Activated effector memory CD4-positive, alpha-beta T cell treated with Interleukin-2 at 50 U/mL for 16 hours (primary cell): ENCODE data around the gene OR8A1.

ENCODE experiments used
- DNase-seq: peaks from one replicate; pipeline ENCODE4 v3.0.0-alpha.2; 2020

Gene OR8A1

DNA sequence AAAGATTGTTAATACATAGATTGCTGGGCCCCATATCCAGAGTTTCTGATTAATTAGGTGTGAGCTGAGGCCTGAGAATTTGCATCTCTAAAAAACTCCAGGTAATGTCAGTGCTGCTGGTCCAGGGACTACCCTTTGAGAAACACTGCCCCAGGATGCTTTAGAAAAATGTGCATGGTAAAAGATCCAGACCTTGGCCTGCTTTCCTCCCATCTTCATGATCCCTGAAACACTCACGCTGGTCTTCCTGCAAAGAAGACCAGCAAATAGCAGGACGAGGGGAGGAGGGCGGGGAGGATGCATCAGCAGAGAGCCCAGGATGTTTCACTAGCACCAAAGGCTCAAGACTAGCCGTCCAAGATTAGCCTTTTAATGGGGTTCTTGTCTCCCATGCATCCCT is at the start of gene OR8A1:
Gene OR8A1, plus strand, starts transcription at position 301 of the 400 bp plus-strand sequence. CDS start 123 bp downstream, outside the sequence.
- DNase-seq: no peak

DNA sequence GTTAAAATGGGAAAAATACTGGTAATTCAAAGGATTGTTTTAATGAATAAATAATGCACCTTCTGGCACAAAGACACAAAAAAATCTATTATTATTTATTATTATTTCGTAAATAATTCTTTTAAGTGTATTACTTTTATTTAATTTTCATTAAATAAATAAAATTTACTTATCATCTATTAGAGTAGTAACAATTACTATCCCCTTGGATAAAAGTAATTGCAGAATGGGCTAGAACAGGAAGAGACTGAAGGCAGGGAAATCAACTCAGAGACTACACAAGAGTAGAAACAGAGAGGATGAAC is 49.3 kb upstream of the OR8A1 start:
- no peak for DNase-seq

DNA sequence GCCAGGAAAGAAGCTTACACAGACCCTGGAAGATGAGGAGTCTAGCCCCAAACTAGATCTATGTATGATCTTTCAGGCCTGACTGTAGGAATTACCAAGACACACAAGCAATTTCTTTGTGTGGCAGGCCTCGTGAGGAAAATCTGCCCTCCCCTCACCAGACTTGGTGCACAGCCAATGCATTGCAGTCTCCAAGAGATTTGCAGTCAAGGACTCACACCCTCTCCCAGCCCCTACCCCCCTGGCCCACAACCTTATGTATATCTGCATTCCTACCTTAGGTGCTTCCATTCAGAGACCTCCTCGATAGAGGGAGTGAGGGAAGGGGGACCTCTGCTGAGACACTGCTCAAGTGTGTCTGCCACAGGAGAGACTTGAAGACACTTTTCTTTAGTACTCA is 36.2 kb upstream of the OR8A1 start:
- DNase-seq: no peak

GRCh38 chr11:124534051-124534450 is 35.7 kb upstream of the OR8A1 start:
- no peak for DNase-seq

DNA sequence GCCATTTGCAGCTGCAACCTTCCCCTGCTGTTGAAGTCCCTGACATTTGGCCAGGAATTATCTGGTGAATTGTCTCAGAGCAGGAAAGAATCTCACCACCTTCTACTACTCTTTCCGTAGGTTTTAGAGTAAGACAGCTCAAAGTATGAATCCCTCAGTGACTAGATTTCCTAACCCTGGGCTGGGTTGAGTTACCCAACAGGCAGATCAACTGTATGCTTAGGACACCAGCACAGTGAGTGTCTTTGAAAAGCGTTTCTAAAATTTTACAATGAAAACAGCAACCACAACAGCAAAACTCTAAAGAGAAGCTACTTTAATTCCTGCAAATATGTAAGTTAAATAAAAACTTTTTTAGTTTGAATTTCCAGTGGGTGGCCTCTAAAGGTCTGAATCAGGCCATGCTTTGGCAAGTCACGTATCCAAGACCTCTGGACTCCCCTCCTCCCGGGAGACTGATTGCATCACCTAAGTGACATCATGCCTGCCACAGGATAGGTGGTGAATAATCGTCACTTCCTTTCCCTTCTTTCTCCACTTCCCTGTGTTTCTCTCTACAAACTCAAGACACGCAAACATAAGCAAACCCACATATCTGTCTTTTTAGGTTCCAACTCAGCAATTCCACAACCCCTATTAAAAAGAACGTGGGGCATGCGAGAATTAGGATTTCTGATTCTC is 34.1 kb upstream of the OR8A1 start:
- no peak for DNase-seq

DNA sequence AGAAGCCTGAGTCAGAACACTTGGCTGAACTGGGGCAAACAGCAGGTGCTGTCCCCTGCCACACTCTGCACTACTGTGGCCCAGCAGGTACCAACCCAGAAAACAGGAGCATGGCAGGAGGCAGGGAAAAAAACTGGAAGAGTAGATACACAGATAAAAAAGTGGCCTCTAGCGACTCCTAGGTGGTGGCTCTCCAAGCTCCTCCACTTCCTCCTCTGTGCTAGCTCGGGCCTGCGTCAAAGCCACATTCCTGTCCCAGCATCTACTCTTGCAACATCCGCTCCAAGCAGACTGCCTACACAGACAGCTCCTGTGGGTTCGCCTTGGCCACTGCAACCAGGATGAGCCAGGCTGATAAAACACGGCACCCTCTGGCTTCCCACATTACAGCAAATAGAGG is 33.3 kb upstream of the OR8A1 start:
- no peak for DNase-seq

DNA sequence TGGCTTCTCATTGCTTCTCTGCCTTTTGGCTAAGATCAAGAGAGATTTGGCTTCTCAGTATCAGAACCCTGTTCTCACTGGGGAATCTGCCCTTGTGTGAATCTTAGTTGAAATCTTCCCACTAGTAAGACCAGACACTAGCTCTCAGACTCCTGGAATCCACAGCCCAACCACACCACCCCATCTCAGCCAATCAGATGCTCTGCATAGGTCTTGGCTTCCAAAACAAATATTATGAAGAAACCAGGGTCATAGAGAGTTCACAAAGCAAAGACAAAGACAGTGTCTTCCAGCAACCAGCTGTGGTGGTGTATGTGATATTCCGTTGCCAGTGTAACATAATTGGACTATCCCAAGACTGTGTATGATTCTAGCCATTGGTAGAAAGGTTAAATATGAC is 31.8 kb upstream of the OR8A1 start:
- DNase-seq: no peak

- DNase-seq: no peak
Observed at GRCh38 chr11:124541204-124541603, 28.6 kb upstream of the OR8A1 start.

DNA sequence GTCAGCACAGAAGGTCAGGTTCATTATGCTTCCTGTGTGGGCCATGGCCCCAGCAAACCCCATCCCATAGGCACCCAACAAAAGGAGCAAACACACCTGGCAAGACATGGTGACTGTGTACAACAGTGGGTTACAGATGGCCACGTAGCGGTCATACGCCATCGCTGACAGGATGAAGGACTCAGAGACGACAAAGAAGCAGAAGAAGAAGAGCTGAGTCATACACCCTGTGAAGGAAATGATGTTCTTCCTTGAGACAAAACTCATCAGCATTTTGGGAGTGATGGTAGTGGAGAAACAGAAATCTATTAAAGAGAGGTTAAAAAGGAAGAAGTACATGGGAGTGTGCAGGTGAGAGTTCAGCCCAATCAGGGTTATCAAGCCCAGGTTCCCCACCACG is 26.7 kb upstream of the OR8A1 start:
- no peak for DNase-seq

GRCh38 chr11:124543554-124543953 is 26.2 kb upstream of the OR8A1 start, which contains the start of gene OR8B12:
TSS of gene OR8B12 (minus strand) at chr11:124543654. CDS start at chr11:124543654, 0 bp downstream.
- no peak for DNase-seq

- DNase-seq: no peak
Observed at GRCh38 chr11:124551189-124551588, 18.6 kb upstream of the OR8A1 start.

GRCh38 chr11:124551987-124552386 is 17.8 kb upstream of the OR8A1 start:
- DNase-seq: no peak

DNA sequence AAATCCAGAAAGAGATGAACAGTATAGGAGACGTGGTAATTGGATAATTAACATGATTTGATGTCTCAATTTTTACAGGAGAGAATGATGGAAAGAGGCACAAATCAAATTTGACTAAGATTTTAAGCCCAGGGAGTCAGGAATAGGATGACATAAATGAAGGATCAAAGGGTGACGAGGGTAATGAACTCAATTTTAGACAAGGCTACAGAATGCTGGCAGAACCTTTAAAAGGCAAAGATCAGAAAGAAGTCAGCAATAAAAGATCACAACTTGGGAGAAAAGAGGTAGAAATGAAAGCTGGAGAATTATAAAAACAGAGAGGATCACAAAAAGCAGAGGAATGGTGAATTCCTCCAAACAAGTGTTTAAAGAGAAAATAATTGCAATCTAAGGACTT is 13.0 kb upstream of the OR8A1 start:
- no peak for DNase-seq

DNA sequence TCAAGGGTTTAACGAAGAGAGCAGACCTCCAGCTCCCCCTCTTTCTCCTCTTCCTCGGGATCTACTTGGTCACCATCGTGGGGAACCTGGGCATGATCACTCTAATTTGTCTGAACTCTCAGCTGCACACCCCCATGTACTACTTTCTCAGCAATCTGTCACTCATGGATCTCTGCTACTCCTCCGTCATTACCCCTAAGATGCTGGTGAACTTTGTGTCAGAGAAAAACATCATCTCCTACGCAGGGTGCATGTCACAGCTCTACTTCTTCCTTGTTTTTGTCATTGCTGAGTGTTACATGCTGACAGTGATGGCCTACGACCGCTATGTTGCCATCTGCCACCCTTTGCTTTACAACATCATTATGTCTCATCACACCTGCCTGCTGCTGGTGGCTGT is 363 bp downstream of the OR8A1 start:
- DNase-seq: no peak

DNA sequence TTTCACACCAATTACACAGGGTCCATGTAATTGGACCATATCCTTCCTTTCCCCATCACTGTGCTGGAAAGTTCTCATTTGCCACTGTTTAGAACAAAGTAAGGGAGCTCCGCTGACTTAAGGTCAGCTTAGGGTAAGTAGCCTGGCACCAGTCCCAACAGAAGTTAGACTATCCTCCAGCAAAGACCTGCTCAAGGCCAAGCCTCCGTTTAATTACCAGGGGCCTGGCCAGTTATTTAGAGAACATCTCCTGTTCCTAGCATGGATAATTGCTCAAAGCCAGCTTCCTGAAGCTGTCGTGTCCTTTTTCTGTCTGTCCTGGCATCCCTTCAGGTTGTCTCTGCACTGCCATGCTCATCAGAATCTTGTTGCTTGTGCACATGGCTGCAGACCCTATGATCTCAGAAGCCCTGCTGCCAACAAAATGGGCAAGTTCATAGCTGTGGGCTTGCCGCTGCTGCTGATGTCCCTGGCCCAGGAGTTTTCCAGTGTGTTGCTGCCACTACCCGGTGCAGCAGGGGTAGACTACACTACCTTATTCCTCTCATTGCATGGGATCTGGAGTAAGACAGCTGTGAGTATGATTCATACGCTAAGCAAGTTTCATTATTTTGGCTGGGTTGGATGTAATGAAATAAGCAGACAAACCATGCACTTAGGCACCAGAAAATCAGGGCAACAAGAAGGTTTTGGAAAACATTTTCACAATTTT is 8.1 kb downstream of the OR8A1 start:
- DNase-seq: no peak

DNA sequence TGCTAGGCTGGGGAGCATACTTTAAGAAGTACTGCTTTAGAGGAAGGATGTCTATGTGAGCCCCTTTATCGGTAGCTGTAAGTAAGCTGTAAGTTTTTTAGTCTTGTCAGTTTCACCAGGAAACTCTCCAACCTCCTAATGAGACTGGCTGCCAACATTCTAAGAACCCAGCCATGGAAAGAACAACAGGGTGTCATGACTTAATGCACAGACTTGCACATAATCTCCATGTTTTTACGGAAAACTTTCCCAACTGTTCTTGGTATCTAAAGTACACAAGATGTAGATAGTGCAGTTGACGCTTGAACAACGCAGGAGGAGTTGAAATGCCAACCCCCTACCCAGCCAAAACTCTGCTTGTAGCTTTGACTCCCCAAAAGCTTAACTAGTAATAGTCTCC is 9.0 kb downstream of the OR8A1 start:
- no peak for DNase-seq

GRCh38 chr11:124581817-124582216 is 12.0 kb downstream of the OR8A1 start:
- DNase-seq: no peak

GRCh38 chr11:124582565-124582964 is 12.8 kb downstream of the OR8A1 start:
- DNase-seq: no peak

GRCh38 chr11:124583781-124584180 is 14.0 kb downstream of the OR8A1 start:
- DNase-seq: no peak

- no peak for DNase-seq
Observed at GRCh38 chr11:124584681-124585372, 15.0 kb downstream of the OR8A1 start.

- DNase-seq: no peak
Observed at GRCh38 chr11:124586238-124586860, 16.6 kb downstream of the OR8A1 start.

DNA sequence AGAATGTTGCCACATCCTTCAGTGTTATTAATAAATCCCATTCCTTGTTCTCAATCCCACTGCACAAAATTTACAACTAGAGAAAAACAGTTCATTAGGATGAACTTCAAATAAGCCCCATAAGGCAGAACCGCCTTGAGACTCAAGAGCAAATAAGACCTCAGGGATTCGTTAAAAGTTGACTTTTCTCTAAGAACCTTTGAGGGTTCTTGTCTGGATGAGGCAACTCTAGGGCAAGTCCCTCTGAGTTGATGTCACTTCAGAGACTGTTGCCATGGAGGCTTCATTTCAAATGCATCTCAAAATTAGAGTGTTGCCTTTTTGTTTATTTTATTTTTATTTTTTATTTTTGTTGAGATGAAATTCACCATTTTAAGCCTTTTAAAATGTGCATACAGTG is 21.6 kb downstream of the OR8A1 start:
- no peak for DNase-seq

DNA sequence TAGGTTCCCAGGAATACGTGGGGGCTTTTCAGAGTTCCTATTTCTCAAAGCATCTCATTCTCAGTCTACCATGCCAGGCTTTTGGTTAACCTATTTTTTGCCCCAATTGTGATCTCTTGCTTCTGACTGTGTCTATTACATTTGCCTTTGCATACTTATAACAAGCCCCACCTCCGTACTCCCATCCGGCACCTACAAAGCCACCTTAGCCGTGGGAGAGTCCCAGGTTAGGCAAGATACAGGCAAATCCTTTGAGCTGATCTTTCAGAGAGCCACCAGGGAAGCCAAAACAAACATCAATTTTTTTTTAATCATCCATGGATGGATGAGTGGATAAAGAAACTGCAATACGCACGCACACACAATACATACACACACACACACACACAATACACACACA is 22.8 kb downstream of the OR8A1 start:
- DNase-seq: no peak

- no peak for DNase-seq
Observed at GRCh38 chr11:124595302-124595701, 25.5 kb downstream of the OR8A1 start.
